Measurements from ENCODE around the gene ACAA2.

ACAA2 gene

GRCh38 chr18:49847524-49847923, 34.2 kb upstream of the ACAA2 start:
- no peaks in the 10 kb centered on the region for H3K36me3 ChIP-seq (ENCODE audit: insufficient read depth, low read length)
- no peaks in the 10 kb centered on the region for H3K79me2 ChIP-seq (ENCODE audit: insufficient read depth, low read length)

GRCh38 chr18:49846718-49847470, 33.6 kb upstream of the ACAA2 start:
- TF ChIP-seq EZH2 (IDR thresholded peaks at IDR 0.05; ENCODE audit: borderline replicate concordance, low read depth, low read length, severe bottlenecking) (no peak), CTCF (IDR thresholded peaks at IDR 0.05; ENCODE audit: borderline replicate concordance, extremely low read depth, low read length, poor library complexity, severe bottlenecking) (no peak)
- Histone ChIP-seq H3K27ac (ENCODE audit: low read length) (no peak overlapping the region), H2AFZ (ENCODE audit: low read depth, low read length) (no peak overlapping the region), H3K4me1 (ENCODE audit: insufficient read depth, low read length) (no peaks in the 10 kb centered on the region), H3K36me3 (ENCODE audit: insufficient read depth, low read length) (no peaks in the 10 kb centered on the region), H3K27me3 (ENCODE audit: insufficient read depth, low read length, poor library complexity) (peaks cover 24% of the 10 kb centered on the region), H3K9ac (ENCODE audit: low read depth, low read length) (no peak overlapping the region), H3K9me3 (ENCODE audit: insufficient read depth, low read length, severe bottlenecking) (no peaks in the 10 kb centered on the region), H3K4me2 (ENCODE audit: insufficient read depth, low read length) (no peak overlapping the region), H3K79me2 (ENCODE audit: insufficient read depth, low read length) (no peaks in the 10 kb centered on the region), H4K20me1 (ENCODE audit: insufficient read depth, low read length) (peaks cover 6% of the 10 kb centered on the region), H3K4me3 (ENCODE audit: low read depth in 1 of 2, low read length in 2 of 2) (no peak overlapping the region)
- DNase-seq: no peak
- ATAC-seq (ENCODE audit: insufficient read depth, low read depth): no peak

More at GRCh38 chr18:49847524-49847923, 34.2 kb upstream of the ACAA2 start:
- no peak overlapping the region for H3K9ac ChIP-seq (ENCODE audit: low read depth, low read length)
- DNase-seq (no peak), ATAC-seq (ENCODE audit: insufficient read depth, low read depth) (no peak)
- H3K27ac ChIP-seq (ENCODE audit: low read length): no peak overlapping the region
- no peak for TF ChIP-seq EZH2 (IDR thresholded peaks at IDR 0.05; ENCODE audit: borderline replicate concordance, low read depth, low read length, severe bottlenecking)
- no peak for TF ChIP-seq CTCF (IDR thresholded peaks at IDR 0.05; ENCODE audit: borderline replicate concordance, extremely low read depth, low read length, poor library complexity, severe bottlenecking)
- H3K4me2 ChIP-seq (ENCODE audit: insufficient read depth, low read length): no peak overlapping the region
- no peaks in the 10 kb centered on the region for H3K9me3 ChIP-seq (ENCODE audit: insufficient read depth, low read length, severe bottlenecking)
- H3K4me1 ChIP-seq (ENCODE audit: insufficient read depth, low read length): no peaks in the 10 kb centered on the region
- H3K27me3 ChIP-seq (ENCODE audit: insufficient read depth, low read length, poor library complexity): peaks cover 28% of the 10 kb centered on the region
- no peak overlapping the region for H2AFZ ChIP-seq (ENCODE audit: low read depth, low read length)
- peaks cover 6% of the 10 kb centered on the region for H4K20me1 ChIP-seq (ENCODE audit: insufficient read depth, low read length)
- no peak overlapping the region for H3K4me3 ChIP-seq (ENCODE audit: low read depth in 1 of 2, low read length in 2 of 2)

- Histone ChIP-seq H2AFZ (ENCODE audit: low read depth, low read length) (no peak overlapping the region), H3K4me1 (ENCODE audit: insufficient read depth, low read length) (no peaks in the 10 kb centered on the region), H3K9ac (ENCODE audit: low read depth, low read length) (no peak overlapping the region), H3K9me3 (ENCODE audit: insufficient read depth, low read length, severe bottlenecking) (no peaks in the 10 kb centered on the region), H3K27ac (ENCODE audit: low read length) (no peak overlapping the region), H4K20me1 (ENCODE audit: insufficient read depth, low read length) (peaks cover 6% of the 10 kb centered on the region), H3K79me2 (ENCODE audit: insufficient read depth, low read length) (no peaks in the 10 kb centered on the region), H3K4me2 (ENCODE audit: insufficient read depth, low read length) (no peak overlapping the region), H3K4me3 (ENCODE audit: low read depth in 1 of 2, low read length in 2 of 2) (no peak overlapping the region), H3K27me3 (ENCODE audit: insufficient read depth, low read length, poor library complexity) (peaks cover 24% of the 10 kb centered on the region), H3K36me3 (ENCODE audit: insufficient read depth, low read length) (no peaks in the 10 kb centered on the region)
- no peak for DNase-seq
- no peak for ATAC-seq (ENCODE audit: insufficient read depth, low read depth)
- no peak for TF ChIP-seq EZH2 (IDR thresholded peaks at IDR 0.05; ENCODE audit: borderline replicate concordance, low read depth, low read length, severe bottlenecking)
- no peak for TF ChIP-seq CTCF (IDR thresholded peaks at IDR 0.05; ENCODE audit: borderline replicate concordance, extremely low read depth, low read length, poor library complexity, severe bottlenecking)
Observed at GRCh38 chr18:49846361-49846662, 33.0 kb upstream of the ACAA2 start.
